ENCODE data around the gene FAM114A2.
"Not testable (repeated sequence)": the region's sequence is repeated elsewhere in the genome, so short reads cannot be mapped to it uniquely, and the experiment has no call there.

The FAM114A2 gene

DNA sequence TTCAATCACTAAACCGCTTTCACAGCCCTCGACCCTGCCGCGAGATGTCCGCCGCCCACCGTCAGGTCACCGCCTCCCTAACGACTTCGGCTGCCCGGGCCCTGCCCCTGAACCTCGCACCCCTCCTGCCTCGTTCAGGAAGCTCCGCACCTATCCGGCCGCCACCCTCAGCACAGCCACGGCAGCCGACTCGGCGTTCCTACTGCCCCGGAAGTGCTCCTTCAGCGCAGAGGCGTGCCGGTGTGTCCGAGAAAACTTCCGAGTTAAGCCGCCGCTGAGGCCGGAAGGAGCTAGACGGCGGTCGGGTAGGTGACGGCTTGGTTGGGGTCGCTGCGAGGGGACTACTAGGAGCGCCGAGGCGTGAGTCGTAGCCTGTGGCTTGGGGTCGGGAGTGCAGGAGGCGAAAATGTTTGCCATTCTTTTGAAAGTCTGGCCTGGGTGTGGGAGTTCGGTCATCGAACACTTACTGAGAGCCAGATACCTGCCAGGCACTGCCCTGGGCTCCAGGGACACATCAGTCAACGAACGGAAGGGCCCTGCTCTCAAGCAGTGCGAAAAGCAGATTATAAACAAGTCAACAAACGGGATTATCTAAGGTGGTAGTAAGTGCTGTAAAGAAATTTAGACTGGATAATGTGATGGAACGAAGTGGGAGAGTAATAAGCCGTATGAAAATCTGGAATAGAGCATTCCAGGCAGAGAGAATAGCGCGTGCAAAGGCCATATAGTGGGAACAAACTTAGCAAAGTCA, at the start of gene FAM114A2, which contains the start of gene MFAP3:
Gene FAM114A2, minus strand, starts transcription at position 204 of the 751 bp plus-strand sequence. CDS start 3,957 bp downstream, outside the sequence.
Gene MFAP3, plus strand, starts transcription at position 261 of the 751 bp plus-strand sequence. CDS start 10,756 bp downstream, outside the sequence.
- DNase-seq: peak; percentile 58 to 79

GRCh38 chr5:154087260-154087659, 48.5 kb upstream of the FAM114A2 start:
- DNase-seq: no peak

- no peak for DNase-seq
These were observed 47.9 kb upstream of the FAM114A2 start for GRCh38 chr5:154086641-154087040.

- no peak for DNase-seq
These were observed 47.4 kb upstream of the FAM114A2 start for GRCh38 chr5:154086146-154086545.

GRCh38 chr5:154084062-154084639, 45.4 kb upstream of the FAM114A2 start:
- DNase-seq: no peak

DNA sequence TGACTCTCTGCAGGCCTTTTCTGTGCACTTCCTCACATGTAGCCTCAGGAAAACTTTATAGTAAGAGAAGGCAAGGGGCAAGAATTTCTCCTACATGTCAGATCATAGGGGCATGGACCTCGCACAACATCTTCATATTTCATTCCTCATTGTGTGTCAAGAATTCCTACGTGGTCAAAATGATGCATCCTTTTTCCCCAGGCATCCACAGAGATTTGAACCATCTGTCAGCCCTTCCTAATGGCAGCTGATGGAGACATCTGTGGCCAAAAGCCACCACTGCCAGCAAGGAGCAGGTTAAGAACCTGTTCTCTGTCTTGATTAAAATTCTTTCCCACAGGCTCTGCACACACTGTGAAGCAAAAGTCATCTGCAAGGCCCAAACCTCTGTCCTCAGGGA, 42.5 kb upstream of the FAM114A2 start:
- DNase-seq: no peak

- DNase-seq: no peak
These were observed 39.6 kb upstream of the FAM114A2 start for GRCh38 chr5:154078272-154078671.

DNA sequence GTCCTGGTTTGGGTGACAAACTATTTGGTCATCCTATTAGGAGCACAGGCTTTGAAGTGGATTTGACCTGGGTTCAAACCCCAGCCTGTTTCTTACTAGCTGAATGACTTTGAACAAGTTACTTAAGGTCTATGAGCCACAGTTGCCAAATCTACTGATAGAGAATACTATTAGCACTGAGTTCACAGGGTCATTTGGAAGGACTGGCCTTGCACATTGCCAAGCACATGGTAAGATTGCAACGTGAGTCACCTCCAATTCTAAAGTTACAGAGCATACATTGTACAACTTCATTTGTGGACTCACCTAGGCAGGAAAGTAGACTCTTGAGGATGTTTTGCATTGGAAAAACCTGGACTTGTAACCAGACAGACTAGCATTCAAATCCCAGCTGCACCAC, 39.0 kb upstream of the FAM114A2 start:
- no peak for DNase-seq

GRCh38 chr5:154076240-154076922, 37.7 kb upstream of the FAM114A2 start:
- peak; percentile 33 to 55 for DNase-seq

GRCh38 chr5:154072414-154073171, 33.9 kb upstream of the FAM114A2 start:
- DNase-seq: peak; percentile 33 to 63

GRCh38 chr5:154071799-154072413, 33.2 kb upstream of the FAM114A2 start:
- DNase-seq: no peak

GRCh38 chr5:154069854-154070253, 31.1 kb upstream of the FAM114A2 start:
- not testable (repeated sequence) for DNase-seq

DNA sequence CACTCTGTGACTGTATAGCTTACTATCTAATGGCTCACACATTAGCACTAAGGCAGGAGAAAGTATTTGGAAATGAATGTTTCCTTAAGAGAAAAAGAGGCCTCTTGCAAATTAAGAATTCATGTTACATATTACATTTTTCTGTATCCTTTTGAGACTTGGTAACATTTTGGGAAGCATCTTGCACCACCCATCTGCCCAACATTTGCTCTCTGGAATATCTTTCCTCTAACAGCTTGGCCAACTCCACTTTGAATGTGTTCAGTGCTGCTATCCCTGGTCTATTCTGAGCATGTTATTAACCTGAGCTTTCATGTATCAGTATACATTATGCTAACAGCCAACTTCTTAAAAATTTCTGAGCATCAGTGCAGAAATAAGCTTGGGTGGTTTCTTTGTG, 27.3 kb upstream of the FAM114A2 start:
- DNase-seq: no peak

DNA sequence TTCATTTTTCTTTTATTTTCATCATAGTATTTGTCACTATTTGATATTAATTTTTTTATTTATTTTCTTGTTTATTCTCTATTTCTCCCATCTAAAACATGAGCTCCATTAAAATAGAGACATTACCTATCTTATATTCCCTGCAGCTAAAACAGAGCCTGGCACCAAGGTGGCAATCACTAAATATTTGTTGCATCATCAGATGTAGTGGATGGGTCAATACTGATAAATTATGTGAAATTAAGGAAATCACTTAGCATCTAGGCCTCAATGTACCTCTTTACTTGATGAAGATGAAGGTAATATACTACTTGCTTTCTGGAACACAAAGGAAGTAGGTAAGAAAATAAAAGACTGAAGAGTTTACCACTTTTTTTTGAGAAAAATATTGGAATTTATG, 24.7 kb upstream of the FAM114A2 start:
- no peak for DNase-seq

- no peak for DNase-seq
These were observed 21.9 kb upstream of the FAM114A2 start for GRCh38 chr5:154060606-154061005.

- DNase-seq: no peak
These were observed 20.9 kb upstream of the FAM114A2 start for GRCh38 chr5:154059583-154059982.

GRCh38 chr5:154059039-154059430, 20.3 kb upstream of the FAM114A2 start:
- no peak for DNase-seq

DNA sequence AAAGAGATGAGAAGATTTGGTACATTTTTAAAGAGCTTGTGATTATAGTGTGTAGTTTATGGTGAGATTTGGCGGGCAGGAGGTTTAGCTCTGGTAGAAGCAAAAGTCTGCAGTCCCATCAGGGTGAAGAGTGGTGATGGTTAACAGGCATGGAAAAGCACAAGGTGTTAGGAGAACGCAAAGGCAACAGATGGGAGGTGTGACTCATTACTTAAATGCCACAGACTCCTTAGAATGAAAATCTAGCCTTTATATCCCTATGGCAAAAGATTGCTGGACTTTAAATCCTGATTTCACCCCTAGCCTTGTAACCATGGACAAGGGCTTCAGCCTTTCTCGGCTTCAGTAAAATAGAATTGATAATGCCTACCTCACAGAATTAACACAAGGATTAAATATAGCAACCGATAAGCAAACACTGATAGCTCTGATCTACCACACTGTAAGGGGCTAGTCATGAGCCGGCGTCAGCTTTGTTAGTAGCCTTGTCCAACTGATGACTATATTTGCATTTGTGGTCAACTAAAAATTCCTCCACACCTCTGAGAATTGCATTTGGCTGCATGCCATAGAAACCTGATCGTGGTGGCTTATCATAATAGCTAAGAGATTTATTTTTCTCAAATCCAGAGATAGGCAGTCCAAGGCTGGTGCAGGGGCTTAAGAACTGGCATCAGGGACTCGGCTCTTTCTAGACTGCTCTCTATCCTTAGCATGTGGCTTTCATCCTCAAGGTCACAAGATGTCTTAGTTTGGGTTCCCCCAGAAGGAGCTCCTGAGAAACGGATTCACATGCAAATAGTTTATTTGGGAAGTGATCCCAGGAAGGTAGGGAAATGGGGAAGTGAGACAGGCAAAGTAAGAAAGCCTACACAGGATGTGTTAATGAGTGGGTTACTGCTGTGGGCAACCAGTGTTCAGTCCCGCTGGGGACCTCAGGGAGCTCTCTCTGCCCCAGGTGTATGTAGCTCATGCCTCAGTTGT, 19.6 kb upstream of the FAM114A2 start:
- peak; percentile 40 to 41 for DNase-seq

DNA sequence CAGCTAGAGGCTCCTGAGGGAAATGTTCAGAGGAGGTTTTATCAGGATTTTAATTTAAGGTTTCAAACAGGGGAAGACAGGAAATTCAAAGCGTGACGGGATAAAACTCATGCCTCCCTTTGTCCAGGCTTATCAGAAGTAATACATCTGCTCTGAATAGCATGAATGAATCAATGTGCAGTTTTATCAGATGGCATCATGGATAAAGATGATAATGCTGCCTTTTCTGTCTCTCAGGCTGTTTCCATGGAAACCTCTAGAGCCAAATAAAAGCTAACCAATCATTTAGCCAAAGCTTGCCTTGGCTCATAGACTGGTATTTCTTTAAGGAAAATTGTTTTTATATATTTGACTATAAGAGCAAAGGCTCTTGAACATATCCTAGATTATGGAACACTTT, 16.5 kb upstream of the FAM114A2 start:
- no peak for DNase-seq

DNA sequence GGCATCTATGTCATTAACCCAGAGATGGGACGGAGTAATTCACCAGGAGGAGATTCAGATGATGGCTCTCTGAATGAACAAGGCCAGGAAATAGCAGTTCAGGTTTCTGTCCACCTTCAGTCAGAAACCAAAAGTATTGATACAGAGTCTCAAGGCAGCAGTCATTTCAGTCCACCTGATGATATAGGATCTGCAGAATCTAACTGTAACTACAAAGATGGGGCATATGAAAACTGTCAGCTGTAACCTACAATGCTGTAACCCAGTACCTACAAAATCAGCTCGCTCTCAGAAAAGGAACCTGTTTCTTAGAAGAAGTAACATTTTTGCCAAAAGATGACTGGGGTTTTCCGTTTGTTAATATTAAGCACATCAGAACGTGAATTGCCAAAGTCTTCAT, 14.8 kb upstream of the FAM114A2 start:
- DNase-seq: no peak

DNA sequence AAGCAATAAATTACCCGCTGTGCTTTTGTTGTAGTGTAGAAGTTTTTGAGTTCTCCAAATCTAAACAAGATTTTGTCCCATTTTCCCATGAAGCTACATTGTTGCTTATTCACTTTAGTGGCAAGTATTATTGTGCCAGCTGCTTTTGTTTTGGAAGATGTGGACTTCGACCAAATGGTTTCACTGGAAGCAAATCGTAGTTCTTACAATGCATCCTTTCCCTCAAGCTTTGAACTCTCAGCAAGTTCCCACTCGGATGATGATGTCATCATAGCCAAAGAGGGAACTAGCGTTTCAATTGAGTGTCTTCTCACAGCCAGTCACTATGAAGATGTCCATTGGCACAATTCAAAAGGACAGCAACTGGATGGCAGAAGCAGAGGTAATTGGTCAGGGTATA, 10.9 kb upstream of the FAM114A2 start:
- DNase-seq: no peak
